Panc1 (cell line): ENCODE results near the gene FIZ1. TPM values are rescaled to one million over a fixed set of nuclear protein-coding genes. Genes with fewer than 3 reads are reported as not detected.

ENCODE experiments used
- ATAC-seq: fragments of 200-7000 bp; cut with Tn5 transposase; 2 replicates; pipeline ENCODE4 v1.9.1; 2020; ENCODE audit warnings: mild to moderate bottlenecking, moderate library complexity
- BruUV-seq: library from RNA; stranded (reverse); fragments of 400-500 nt; replicated peaks from 2 replicates; lab custom pipeline; 2021; lab: Mats Ljungman, UMichigan
- CTCF ChIA-PET: fragments of 300-600 bp; sonication (Branson Sonifier 250); formaldehyde crosslinking; loops from one replicate; lab custom pipeline; 2022; ENCODE audit warnings: antibody characterized with exemption; lab: Charles Lee
- POLR2A ChIA-PET: fragments of 300-600 bp; sonication (Branson Sonifier 250); formaldehyde crosslinking; loops from one replicate; lab custom pipeline; 2022; ENCODE audit warnings: antibody characterized with exemption; lab: Charles Lee
- DNase-seq: peaks from one replicate; pipeline ENCODE4 v3.0.0-alpha.2; 2010; ENCODE audit warnings: low read depth, low spot score
- H3K27ac ChIP-seq: 2 replicates; pipeline ENCODE4 v1.5.1; 2011; ENCODE audit warnings: mild to moderate bottlenecking, low read length, inconsistent platforms
- H3K27me3 ChIP-seq: fragments of 200-500 bp; sonication (Bioruptor generic); 2 replicates; pipeline ENCODE4 v1.6.0; 2014; ENCODE audit warnings: low read length, inconsistent platforms; ENCODE audit not compliant: control insufficient read depth, insufficient read depth
- H3K36me3 ChIP-seq: fragments of 200-500 bp; sonication (Bioruptor generic); 2 replicates; pipeline ENCODE4 v1.5.1; 2014; ENCODE audit warnings: inconsistent platforms, mild to moderate bottlenecking, low read length, moderate library complexity; ENCODE audit not compliant: control insufficient read depth, insufficient read depth
- H3K4me1 ChIP-seq: 2 replicates; pipeline ENCODE4 v1.5.1; 2011; ENCODE audit warnings: inconsistent platforms, mild to moderate bottlenecking, low read length, moderate library complexity; ENCODE audit not compliant: control insufficient read depth, insufficient read depth
- H3K4me3 ChIP-seq, 2 experiments: 2 replicates each; pipeline ENCODE4 v1.5.1; 2011 to 2012; ENCODE audit warnings: low read depth in 2 of 2, low read length in 2 of 2, mild to moderate bottlenecking in 2 of 2, inconsistent platforms in 1 of 2, moderate library complexity in 1 of 2
- H3K9me3 ChIP-seq: fragments of 200-500 bp; sonication (Bioruptor generic); 2 replicates; pipeline ENCODE4 v1.5.1; 2014; ENCODE audit warnings: low read depth, mild to moderate bottlenecking, inconsistent platforms, low read length, moderate library complexity; ENCODE audit not compliant: control insufficient read depth, insufficient read depth
- POLR2AphosphoS5 ChIP-seq: IDR thresholded peaks from 2 replicates; pipeline ENCODE4 v1.6.1; 2012; ENCODE audit warnings: mild to moderate bottlenecking, low read depth, low read length, moderate library complexity
- SIN3A ChIP-seq: IDR thresholded peaks from 2 replicates; pipeline ENCODE4 v1.6.1; 2012; ENCODE audit warnings: low read depth, mild to moderate bottlenecking, low read length, moderate library complexity, borderline replicate concordance; ENCODE audit not compliant: insufficient read depth
- TCF7L2 ChIP-seq: IDR thresholded peaks from 2 replicates; pipeline ENCODE4 v1.6.1; 2011; ENCODE audit warnings: mild to moderate bottlenecking, low read depth, low read length, inconsistent platforms
- in situ Hi-C: cut with HindIII; loops from 2 replicates; pipeline ENCODE4 v1.10.0; 2016; ENCODE audit warnings: low sequenced_read_pairs, low pct_unique_long_range_greater_than_20kb
- intact Hi-C: fragments of 100-400 bp; cut with micrococcal nuclease; formaldehyde crosslinking; loops from one replicate; pipeline ENCODE4 v1.10.0; 2022; ENCODE audit not compliant: unreplicated experiment
- total RNA-seq: library from RNA; stranded (reverse); gene quantifications from one replicate; pipeline ENCODE4 v1.2.1, GENCODE V29; 2021; ENCODE audit not compliant: unreplicated experiment
- TF ChIP-seq, protein P1 (sequence below), 2 experiments: IDR thresholded peaks; 2 replicates each; pipeline ENCODE4 v1.6.1; 2011 to 2012; ENCODE audit warnings: low read depth in 2 of 2, control low read depth in 1 of 2, low read length in 1 of 2, mild to moderate bottlenecking in 1 of 2, moderate library complexity in 1 of 2; ENCODE audit not compliant: insufficient read depth in 1 of 2
- TF ChIP-seq, protein P2 (sequence below): fragments of 450-650 bp; IDR thresholded peaks from 2 replicates; pipeline ENCODE4 v1.5.1; 2017; ENCODE audit warnings: mild to moderate bottlenecking

FIZ1 gene
- total RNA-seq, 1 experiment from 2014 or later = 28.5 TPM

DNA sequence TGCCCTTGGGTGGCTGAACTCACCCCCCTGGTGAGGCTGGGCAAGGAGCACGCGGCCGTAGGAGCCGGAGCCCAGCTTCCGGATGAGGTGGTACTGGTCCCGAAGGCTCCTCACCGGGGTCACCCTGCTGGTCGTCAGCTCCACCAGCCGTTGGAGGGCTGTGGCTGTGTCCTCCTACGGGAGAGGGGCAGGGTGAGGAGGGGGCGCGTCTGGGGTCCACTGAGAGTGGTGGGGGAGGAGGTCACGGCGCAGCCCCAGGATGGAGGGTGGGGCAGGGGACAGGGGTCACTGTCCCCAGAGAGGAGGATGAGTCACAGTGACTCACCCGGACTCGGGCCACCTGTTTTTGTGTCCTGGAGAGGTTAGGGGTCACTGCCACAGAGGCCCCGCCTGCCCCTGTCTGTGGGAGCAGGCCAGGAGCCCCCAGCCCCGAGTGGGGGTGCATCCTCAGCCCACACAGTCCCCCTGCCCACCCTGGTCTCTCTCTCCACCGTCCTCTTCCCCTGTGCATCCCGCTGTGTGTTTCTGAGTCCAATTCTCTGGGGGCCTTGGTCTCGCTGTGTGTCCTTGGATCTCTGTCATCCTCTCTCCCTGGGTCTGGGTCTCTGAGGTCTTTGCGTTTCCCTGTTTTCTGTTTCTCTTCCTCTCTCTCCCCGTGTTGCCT, 54.4 kb downstream of the FIZ1 start:
- Histone ChIP-seq H3K27ac (0 out of 2 replicates have a peak overlapping the region, but pooled peaks have one; percentile 15), H3K4me3 (no peak overlapping the region), H3K9me3 (no peaks in the 10 kb centered on the region), H3K4me1 (peaks cover 47% of the 10 kb centered on the region), H3K36me3 (no peaks in the 10 kb centered on the region), H3K27me3 (no peaks in the 10 kb centered on the region)
- ATAC-seq = no peak
- ChIA-PET CTCF (interaction anchor here (0.7 kb wide), 1 partner anchor 404 kb away, joined by 3 read pairs; no protein-coding TSS in a partner anchor), POLR2A (interaction anchor here (0.5 to 0.6 kb wide), 2 partner anchors 13 to 285 kb away, joined by 3 to 4 read pairs; no protein-coding TSS in a partner anchor)
- in situ Hi-C loops (no loop called here), intact Hi-C loops (loop anchor here (5.0 kb wide), 1 partner anchor 37 kb away; the partner anchor contains the start of gene ZNF579)
- no peak for DNase-seq
- no TSS peak for BruUV-seq
- TF ChIP-seq, protein P1, sequence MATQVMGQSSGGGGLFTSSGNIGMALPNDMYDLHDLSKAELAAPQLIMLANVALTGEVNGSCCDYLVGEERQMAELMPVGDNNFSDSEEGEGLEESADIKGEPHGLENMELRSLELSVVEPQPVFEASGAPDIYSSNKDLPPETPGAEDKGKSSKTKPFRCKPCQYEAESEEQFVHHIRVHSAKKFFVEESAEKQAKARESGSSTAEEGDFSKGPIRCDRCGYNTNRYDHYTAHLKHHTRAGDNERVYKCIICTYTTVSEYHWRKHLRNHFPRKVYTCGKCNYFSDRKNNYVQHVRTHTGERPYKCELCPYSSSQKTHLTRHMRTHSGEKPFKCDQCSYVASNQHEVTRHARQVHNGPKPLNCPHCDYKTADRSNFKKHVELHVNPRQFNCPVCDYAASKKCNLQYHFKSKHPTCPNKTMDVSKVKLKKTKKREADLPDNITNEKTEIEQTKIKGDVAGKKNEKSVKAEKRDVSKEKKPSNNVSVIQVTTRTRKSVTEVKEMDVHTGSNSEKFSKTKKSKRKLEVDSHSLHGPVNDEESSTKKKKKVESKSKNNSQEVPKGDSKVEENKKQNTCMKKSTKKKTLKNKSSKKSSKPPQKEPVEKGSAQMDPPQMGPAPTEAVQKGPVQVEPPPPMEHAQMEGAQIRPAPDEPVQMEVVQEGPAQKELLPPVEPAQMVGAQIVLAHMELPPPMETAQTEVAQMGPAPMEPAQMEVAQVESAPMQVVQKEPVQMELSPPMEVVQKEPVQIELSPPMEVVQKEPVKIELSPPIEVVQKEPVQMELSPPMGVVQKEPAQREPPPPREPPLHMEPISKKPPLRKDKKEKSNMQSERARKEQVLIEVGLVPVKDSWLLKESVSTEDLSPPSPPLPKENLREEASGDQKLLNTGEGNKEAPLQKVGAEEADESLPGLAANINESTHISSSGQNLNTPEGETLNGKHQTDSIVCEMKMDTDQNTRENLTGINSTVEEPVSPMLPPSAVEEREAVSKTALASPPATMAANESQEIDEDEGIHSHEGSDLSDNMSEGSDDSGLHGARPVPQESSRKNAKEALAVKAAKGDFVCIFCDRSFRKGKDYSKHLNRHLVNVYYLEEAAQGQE (IDR thresholded peaks at IDR 0.05; ENCODE audit: insufficient read depth in 1 of 2, low read depth in 2 of 2, low read length in 1 of 2) = no peak
- TF ChIP-seq TCF7L2 (no peak), SIN3A (no peak), POLR2AphosphoS5 (no peak)
- TF ChIP-seq, protein P2, sequence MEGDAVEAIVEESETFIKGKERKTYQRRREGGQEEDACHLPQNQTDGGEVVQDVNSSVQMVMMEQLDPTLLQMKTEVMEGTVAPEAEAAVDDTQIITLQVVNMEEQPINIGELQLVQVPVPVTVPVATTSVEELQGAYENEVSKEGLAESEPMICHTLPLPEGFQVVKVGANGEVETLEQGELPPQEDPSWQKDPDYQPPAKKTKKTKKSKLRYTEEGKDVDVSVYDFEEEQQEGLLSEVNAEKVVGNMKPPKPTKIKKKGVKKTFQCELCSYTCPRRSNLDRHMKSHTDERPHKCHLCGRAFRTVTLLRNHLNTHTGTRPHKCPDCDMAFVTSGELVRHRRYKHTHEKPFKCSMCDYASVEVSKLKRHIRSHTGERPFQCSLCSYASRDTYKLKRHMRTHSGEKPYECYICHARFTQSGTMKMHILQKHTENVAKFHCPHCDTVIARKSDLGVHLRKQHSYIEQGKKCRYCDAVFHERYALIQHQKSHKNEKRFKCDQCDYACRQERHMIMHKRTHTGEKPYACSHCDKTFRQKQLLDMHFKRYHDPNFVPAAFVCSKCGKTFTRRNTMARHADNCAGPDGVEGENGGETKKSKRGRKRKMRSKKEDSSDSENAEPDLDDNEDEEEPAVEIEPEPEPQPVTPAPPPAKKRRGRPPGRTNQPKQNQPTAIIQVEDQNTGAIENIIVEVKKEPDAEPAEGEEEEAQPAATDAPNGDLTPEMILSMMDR = no peak

DNA sequence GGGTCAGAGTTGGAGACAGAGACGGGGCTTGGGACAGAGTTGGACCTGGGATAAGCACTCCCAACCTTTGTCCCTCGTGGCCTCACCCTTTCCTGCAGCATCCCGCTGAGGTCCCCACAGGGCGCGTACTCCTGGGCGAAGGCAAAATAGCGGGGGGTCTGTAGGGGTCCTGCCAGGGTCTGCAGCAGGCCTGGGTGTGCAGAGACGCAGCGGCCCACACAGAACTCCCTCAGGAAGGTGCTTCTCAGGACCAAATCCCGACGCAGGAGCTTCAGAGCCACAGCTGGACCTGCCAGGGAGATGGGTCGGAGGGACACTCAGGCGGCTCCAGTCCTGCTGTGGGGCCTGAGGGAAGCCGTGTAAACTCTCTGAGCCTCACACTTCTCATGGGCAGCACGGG, 55.3 kb downstream of the FIZ1 start:
- TF ChIP-seq POLR2AphosphoS5 (no peak), SIN3A (no peak)
- Histone ChIP-seq H3K36me3 (no peaks in the 10 kb centered on the region), H3K9me3 (no peaks in the 10 kb centered on the region), H3K4me3 (no peak overlapping the region), H3K27ac (no peak overlapping the region), H3K27me3 (no peaks in the 10 kb centered on the region), H3K4me1 (peaks cover 40% of the 10 kb centered on the region)
- ChIA-PET CTCF (interaction anchor here (0.7 kb wide), 1 partner anchor 403 kb away, joined by 3 read pairs; no protein-coding TSS in a partner anchor), POLR2A (no interaction called here)
- intact Hi-C loops = no loop called here
- no peak for DNase-seq
- ATAC-seq = no peak
- in situ Hi-C loops = no loop called here
- no TSS peak for BruUV-seq

DNA sequence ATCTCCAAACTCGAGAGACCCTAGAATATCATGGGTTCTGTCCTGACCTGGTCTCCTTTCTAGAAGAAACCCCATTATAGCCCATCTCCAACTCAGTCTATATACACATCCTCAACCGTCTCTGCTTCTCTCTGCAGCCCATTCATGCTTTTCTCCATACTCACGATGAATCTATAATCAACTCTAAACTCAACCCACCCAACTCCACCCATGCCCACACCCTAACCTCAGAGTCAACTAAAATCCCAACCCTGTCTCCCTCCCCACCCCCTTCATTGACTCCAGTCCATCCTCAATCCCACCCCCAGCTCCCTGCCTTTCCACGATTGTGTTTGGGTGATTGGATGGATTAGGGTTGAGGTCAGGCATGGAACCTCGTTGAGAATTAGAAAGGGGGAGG, 55.8 kb downstream of the FIZ1 start:
- ChIA-PET CTCF (no interaction called here), POLR2A (no interaction called here)
- no peak for DNase-seq
- no TSS peak for BruUV-seq
- no peak for TF ChIP-seq TCF7L2
- TF ChIP-seq, protein P1 (IDR thresholded peaks at IDR 0.05; ENCODE audit: insufficient read depth in 1 of 2, low read depth in 2 of 2, low read length in 1 of 2) = no peak
- TF ChIP-seq, protein P2 = no peak
- no peak for TF ChIP-seq SIN3A
- TF ChIP-seq POLR2AphosphoS5 = no peak
- H3K27me3 ChIP-seq = no peaks in the 10 kb centered on the region
- no peak overlapping the region for H3K27ac ChIP-seq
- in situ Hi-C loops (no loop called here), intact Hi-C loops (no loop called here)
- no peaks in the 10 kb centered on the region for H3K9me3 ChIP-seq
- H3K4me3 ChIP-seq = no peak overlapping the region
- no peaks in the 10 kb centered on the region for H3K36me3 ChIP-seq
- ATAC-seq = no peak
- peaks cover 38% of the 10 kb centered on the region for H3K4me1 ChIP-seq
